Measurements from ENCODE around the gene TUBAL3. TPM values are rescaled to one million over a fixed set of nuclear protein-coding genes. Genes with fewer than 3 reads are reported as not detected.

TUBAL3 gene
- total and polyA plus RNA-seq, 2 donors (not counting 1 experiment from before 2014, with no cell fraction given) = not detected

- no peaks in the 10 kb centered on the region for H3K4me1 ChIP-seq (ENCODE audit: control insufficient read depth, extremely low read depth, insufficient read depth, low read length)
- H3K9me3 ChIP-seq (ENCODE audit: control insufficient read depth, insufficient read depth, low read depth, low read length) = peaks cover 4% of the 10 kb centered on the region
- no peak overlapping the region for H3K4me3 ChIP-seq (replicated peaks in 1 of 4; ENCODE audit: control extremely low read depth in 1 of 4, insufficient read depth in 1 of 4, low read depth in 3 of 4, low read length in 4 of 4)
- no peak overlapping the region for H3K9ac ChIP-seq (ENCODE audit: insufficient read depth, low read length)
- H3K27ac ChIP-seq (ENCODE audit: insufficient read depth, low read length) = no peak overlapping the region
- H3K27me3 ChIP-seq (ENCODE audit: control insufficient read depth, insufficient read depth, low read length) = no peaks in the 10 kb centered on the region
- TF ChIP-seq CTCF (conservative IDR thresholded peaks at IDR 0.05 in 1 of 2, IDR thresholded peaks at IDR 0.05 in 1 of 2; ENCODE audit: low read depth in 1 of 2, low read length in 2 of 2) (no peak), EZH2 (IDR thresholded peaks at IDR 0.05; ENCODE audit: low read length, missing control alignments) (no peak)
- DNase-seq (ENCODE audit: low read depth in 2 of 2) = no peak
- H3K36me3 ChIP-seq (ENCODE audit: control insufficient read depth, insufficient read depth, low read length) = no peaks in the 10 kb centered on the region
- no peak overlapping the region for H2AFZ ChIP-seq (ENCODE audit: low read length)
- no peaks in the 10 kb centered on the region for H4K20me1 ChIP-seq (ENCODE audit: control insufficient read depth, extremely low read depth, insufficient read depth, low read length)
- H3K4me2 ChIP-seq (ENCODE audit: extremely low read depth, insufficient read depth, low read length) = no peak overlapping the region
- no peaks in the 10 kb centered on the region for H3K79me2 ChIP-seq (ENCODE audit: control insufficient read depth, insufficient read depth, low read length)
These were observed 33.9 kb downstream of the TUBAL3 start for GRCh38 chr10:5370493-5371352.

GRCh38 chr10:5369362-5370158 lies 35.1 kb downstream of the TUBAL3 start:
- H3K36me3 ChIP-seq (ENCODE audit: control insufficient read depth, insufficient read depth, low read length) = no peaks in the 10 kb centered on the region
- no peaks in the 10 kb centered on the region for H3K4me1 ChIP-seq (ENCODE audit: control insufficient read depth, extremely low read depth, insufficient read depth, low read length)
- no peak overlapping the region for H2AFZ ChIP-seq (ENCODE audit: low read length)
- H3K79me2 ChIP-seq (ENCODE audit: control insufficient read depth, insufficient read depth, low read length) = no peaks in the 10 kb centered on the region
- TF ChIP-seq CTCF (conservative IDR thresholded peaks at IDR 0.05 in 1 of 2, IDR thresholded peaks at IDR 0.05 in 1 of 2; ENCODE audit: low read depth in 1 of 2, low read length in 2 of 2) (no peak), EZH2 (IDR thresholded peaks at IDR 0.05; ENCODE audit: low read length, missing control alignments) (no peak)
- no peak overlapping the region for H3K4me2 ChIP-seq (ENCODE audit: extremely low read depth, insufficient read depth, low read length)
- no peak overlapping the region for H3K4me3 ChIP-seq (replicated peaks in 1 of 4; ENCODE audit: control extremely low read depth in 1 of 4, insufficient read depth in 1 of 4, low read depth in 3 of 4, low read length in 4 of 4)
- peaks cover 4% of the 10 kb centered on the region for H3K9me3 ChIP-seq (ENCODE audit: control insufficient read depth, insufficient read depth, low read depth, low read length)
- no peak for DNase-seq (ENCODE audit: low read depth in 2 of 2)
- H3K27me3 ChIP-seq (ENCODE audit: control insufficient read depth, insufficient read depth, low read length) = no peaks in the 10 kb centered on the region
- H3K9ac ChIP-seq (ENCODE audit: insufficient read depth, low read length) = no peak overlapping the region
- no peaks in the 10 kb centered on the region for H4K20me1 ChIP-seq (ENCODE audit: control insufficient read depth, extremely low read depth, insufficient read depth, low read length)
- H3K27ac ChIP-seq (ENCODE audit: insufficient read depth, low read length) = no peak overlapping the region

GRCh38 chr10:5365928-5366327 lies 38.7 kb downstream of the TUBAL3 start:
- Histone ChIP-seq H3K27me3 (ENCODE audit: control insufficient read depth, insufficient read depth, low read length) (no peaks in the 10 kb centered on the region), H3K27ac (ENCODE audit: insufficient read depth, low read length) (no peak overlapping the region), H2AFZ (ENCODE audit: low read length) (no peak overlapping the region), H3K4me1 (ENCODE audit: control insufficient read depth, extremely low read depth, insufficient read depth, low read length) (no peaks in the 10 kb centered on the region), H3K4me2 (ENCODE audit: extremely low read depth, insufficient read depth, low read length) (no peak overlapping the region), H3K4me3 (replicated peaks in 1 of 4; ENCODE audit: control extremely low read depth in 1 of 4, insufficient read depth in 1 of 4, low read depth in 3 of 4, low read length in 4 of 4) (no peak overlapping the region), H3K9ac (ENCODE audit: insufficient read depth, low read length) (no peak overlapping the region), H3K36me3 (ENCODE audit: control insufficient read depth, insufficient read depth, low read length) (no peaks in the 10 kb centered on the region), H3K79me2 (ENCODE audit: control insufficient read depth, insufficient read depth, low read length) (no peaks in the 10 kb centered on the region), H4K20me1 (ENCODE audit: control insufficient read depth, extremely low read depth, insufficient read depth, low read length) (no peaks in the 10 kb centered on the region), H3K9me3 (ENCODE audit: control insufficient read depth, insufficient read depth, low read depth, low read length) (peaks cover 1% of the 10 kb centered on the region)
- TF ChIP-seq EZH2 (IDR thresholded peaks at IDR 0.05; ENCODE audit: low read length, missing control alignments) (no peak), CTCF (conservative IDR thresholded peaks at IDR 0.05 in 1 of 2, IDR thresholded peaks at IDR 0.05 in 1 of 2; ENCODE audit: low read depth in 1 of 2, low read length in 2 of 2) (no peak)
- no peak for DNase-seq (ENCODE audit: low read depth in 2 of 2)

Data from fibroblast of lung (primary cell).